SK-MEL-5 (cell line): ENCODE results near the gene PSD4. TPM values are rescaled to one million over a fixed set of nuclear protein-coding genes. Genes with fewer than 3 reads are reported as not detected.

ENCODE experiments used
- DNase-seq: peaks from one replicate; pipeline ENCODE4 v3.0.0-alpha.2; 2016; ENCODE audit warnings: low read depth, low spot score
- in situ Hi-C: cut with HindIII; loops from 2 replicates; pipeline ENCODE4 v1.10.0; 2016; ENCODE audit warnings: low sequenced_read_pairs, high pct_unique_total_duplicates, low pct_unique_long_range_greater_than_20kb
- total RNA-seq: library from RNA; depleted of rRNA; stranded (reverse); fragments of >200 nt; shearing (Covaris generic); gene quantifications from 2 replicates; pipeline ENCODE4 v1.2.3, GENCODE V29; 2014

Gene PSD4
- total RNA-seq, 1 experiment from 2014 or later: 0.63 TPM

DNA sequence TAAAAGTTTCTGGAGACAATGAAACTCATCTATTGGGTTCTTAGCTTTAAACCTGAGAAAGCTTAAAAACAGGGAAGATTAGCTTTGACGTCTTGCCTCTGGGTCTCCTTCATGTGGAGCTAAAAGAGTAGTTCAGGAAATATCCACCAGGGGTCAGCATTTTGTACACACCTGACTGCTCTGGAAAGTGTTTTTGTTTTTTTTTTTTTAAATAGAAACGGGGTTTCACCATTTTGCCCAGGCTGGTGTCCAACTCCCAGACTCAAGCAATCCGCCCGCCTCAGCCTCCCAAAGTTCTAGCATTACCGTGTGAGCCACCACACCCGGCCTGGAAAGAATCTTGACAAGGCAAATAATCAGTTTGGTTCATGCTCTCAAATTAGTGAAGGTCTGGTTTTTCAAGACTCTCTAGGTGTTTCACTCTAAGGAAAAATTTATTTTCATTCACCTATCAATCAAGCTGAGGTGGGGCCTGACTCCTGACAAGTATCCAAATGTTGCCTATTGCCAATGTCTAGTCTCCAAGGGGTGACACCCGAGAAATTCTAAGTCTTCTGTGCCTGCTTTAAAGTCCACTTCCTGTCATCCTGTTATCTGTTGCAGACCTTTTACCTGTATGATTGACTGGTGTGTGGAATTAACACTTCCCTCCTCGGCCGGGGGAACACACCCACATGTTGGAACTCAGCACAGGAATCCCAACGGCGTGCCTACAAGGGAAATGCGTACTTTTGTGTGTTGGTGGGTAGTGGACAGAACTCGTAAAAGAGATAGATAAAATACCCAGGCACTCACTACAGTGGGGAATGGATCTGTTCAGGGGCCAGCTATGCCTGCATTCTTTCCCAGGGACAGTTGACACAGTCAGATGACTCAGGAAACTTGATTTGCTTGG lies 35.1 kb upstream of the PSD4 start:
- in situ Hi-C loops: no loop called here
- peak; percentile 72 for DNase-seq

DNA sequence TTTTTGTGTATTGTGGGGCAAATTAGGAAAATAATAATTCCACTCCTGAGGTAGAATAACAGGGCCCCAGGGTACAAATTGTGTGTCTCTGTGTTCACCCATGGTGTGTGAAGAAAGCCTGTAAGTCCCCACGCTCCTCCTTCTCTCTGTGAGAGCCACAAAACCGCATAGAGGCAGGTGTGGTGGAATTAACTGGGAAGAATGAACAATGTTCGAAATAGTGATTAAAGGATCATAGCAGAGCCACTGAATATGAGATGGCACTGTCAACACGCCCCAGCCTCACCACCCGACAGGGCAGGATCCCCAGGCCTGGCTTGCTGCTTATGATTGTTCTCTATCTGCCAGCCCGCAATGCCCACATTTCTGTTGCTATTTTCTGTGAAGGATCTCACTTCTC lies 32.3 kb upstream of the PSD4 start:
- in situ Hi-C loops: no loop called here
- DNase-seq: no peak

- in situ Hi-C loops: no loop called here
Measured at GRCh38 chr2:113142290-113142689, 31.5 kb upstream of the PSD4 start.

GRCh38 chr2:113144259-113144658 lies 29.5 kb upstream of the PSD4 start:
- DNase-seq: no peak
- in situ Hi-C loops: no loop called here

More at GRCh38 chr2:113142290-113142689, 31.5 kb upstream of the PSD4 start:
- no peak for DNase-seq

DNA sequence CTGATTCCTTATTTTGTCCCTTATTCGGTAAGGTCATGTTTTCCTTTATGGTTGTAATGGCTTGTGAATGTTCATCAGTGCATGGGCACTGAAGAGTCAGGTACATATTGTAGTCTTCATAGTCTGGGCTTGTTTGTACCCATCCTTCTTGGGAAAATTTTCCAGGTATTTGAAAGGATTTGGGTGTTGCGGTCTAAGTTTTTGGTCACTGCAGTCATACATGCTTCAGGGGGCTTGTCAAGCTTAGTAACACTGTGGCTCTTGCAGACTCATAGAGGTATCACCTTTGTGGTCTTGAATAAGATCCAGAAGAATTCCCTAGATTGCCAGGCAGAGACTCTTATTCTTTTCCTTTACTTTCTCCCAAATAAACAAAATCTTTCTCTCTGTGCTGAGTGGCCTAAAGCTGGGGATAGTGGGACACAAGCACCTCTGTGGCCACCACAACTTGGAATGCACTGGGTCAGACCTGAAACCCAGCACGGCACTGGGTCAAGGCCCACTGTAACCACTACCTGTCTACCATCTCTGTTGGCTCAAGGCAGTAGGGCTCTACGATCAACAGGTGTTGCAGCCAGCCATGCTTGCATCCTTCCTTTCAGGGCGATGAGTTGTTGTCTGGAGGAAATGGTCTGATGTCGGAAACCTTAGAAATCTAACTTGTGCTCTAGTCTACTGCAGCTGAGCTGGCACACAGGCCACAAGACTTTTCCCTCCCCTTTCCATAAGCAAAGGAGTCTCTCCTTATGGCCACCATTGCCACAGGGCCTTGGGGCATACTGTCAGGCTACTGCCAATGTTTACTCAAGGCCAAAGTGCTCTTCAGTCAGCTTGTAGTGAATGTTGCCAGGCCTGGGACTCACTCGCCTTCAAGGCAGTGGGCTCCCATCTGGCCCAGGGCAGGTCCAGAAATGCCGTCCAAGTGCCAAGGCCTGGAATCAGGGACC lies 24.9 kb upstream of the PSD4 start:
- in situ Hi-C loops: no loop called here
- no peak for DNase-seq

GRCh38 chr2:113149553-113150257 lies 24.1 kb upstream of the PSD4 start:
- no peak for DNase-seq
- in situ Hi-C loops: no loop called here

GRCh38 chr2:113150258-113150601 lies 23.5 kb upstream of the PSD4 start:
- in situ Hi-C loops: no loop called here
- DNase-seq: no peak

- no peak for DNase-seq
- in situ Hi-C loops: no loop called here
Measured at GRCh38 chr2:113155331-113155730, 18.4 kb upstream of the PSD4 start.

DNA sequence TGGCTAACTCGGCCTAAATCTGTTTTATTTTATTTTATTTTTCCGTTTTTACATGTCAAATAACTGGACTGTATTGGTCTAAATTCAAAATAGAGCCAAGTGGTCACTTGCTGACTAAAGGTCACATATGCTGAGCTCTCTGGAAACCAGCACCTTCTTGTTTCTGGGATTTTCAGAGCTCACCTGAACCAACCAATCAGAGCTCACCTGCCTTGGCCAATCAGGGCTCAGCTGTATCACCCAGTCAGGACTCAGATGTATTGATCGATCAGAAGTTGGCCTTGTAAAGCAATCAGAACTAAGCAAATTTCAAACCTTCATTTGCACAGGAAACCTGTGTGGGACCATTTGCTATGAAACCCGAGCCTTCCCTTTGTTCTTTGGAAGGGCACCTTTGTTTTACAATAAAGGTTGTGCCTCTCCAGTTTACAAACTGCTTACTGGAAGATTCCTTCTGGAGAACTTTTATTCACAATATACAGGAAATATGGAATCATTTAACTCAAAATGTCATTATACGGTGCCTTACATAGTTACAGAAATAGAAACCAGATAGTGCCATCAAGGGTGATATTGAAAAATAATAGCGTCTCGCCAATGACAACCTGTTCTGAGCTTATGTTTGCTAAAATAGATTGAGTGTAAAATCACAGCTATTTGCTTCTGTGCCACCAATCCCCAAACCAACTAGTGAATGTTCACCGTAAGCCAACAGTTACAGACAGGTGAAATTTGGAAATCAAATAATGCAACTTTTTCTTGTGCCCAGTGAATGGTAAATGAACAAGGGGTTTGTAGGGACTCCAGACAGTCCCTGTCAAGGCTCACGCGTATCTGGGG lies 17.3 kb upstream of the PSD4 start:
- in situ Hi-C loops: no loop called here
- no peak for DNase-seq

GRCh38 chr2:113157118-113157896 lies 16.5 kb upstream of the PSD4 start:
- in situ Hi-C loops: no loop called here
- no peak for DNase-seq

- no peak for DNase-seq
- in situ Hi-C loops: no loop called here
Measured at GRCh38 chr2:113157897-113158753, 15.6 kb upstream of the PSD4 start.

GRCh38 chr2:113158884-113159553 lies 14.8 kb upstream of the PSD4 start:
- in situ Hi-C loops: no loop called here
- no peak for DNase-seq

DNA sequence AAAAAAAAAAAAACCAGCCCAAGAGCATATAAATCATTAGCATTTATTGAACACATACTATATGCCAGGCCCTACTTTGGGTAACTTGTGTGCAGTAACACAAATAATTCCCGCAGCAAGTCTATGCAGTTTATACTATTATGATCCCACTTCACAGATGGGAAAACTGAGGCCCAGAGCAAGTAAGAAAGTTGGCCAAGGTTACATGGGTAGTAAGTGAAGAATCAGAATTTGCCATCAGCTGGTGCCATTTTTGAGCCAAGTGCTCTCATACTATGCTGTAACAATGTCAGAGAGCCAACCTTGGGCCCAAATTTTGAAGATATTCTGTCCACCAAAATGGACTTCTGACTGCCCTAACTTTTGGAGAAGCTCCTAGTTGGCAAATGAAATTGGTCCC lies 13.5 kb upstream of the PSD4 start:
- in situ Hi-C loops: no loop called here
- no peak for DNase-seq

GRCh38 chr2:113160962-113161361 lies 12.8 kb upstream of the PSD4 start:
- in situ Hi-C loops: no loop called here
- no peak for DNase-seq

DNA sequence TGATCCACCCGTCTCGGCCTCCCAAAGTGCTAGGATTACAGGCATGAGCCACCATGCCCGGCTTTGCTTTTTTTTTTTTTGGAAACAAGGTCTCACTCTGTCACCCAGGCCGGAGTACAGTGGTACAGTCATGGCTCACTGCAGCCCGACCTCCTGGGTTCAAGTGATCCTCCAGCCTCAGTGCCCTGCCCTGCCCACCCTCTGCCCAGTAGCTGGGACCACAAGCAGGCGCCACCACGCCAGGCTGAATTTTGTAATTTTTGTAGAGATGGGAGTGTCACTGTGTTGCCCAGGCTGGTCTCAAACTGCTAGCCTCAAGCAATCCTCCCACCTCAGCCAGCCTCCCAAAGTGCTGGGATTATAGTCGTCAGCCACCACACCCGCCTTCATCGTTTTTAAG lies 11.6 kb upstream of the PSD4 start:
- in situ Hi-C loops: no loop called here
- DNase-seq: no peak
